A549 (cell line): ENCODE data around the gene NDUFAF3. TPM values are rescaled to one million over a fixed set of nuclear protein-coding genes. Genes with fewer than 3 reads are reported as not detected.

Experiments used
- ATAC-seq, 2 experiments: fragments of 200-7000 bp in 1 of 2; fragments of >200 bp in 1 of 2; cut with Nextera tagmentation in 1 of 2; cut with Tn5 transposase in 1 of 2; 3 replicates each; pipeline versions ENCODE4 v1.8.0 to v1.9.1; 2018 to 2020; ENCODE audit warnings: mild to moderate bottlenecking in 1 of 2, moderate library complexity in 1 of 2
- CTCF ChIA-PET: fragments of 300-600 bp; sonication (Branson Sonifier 250); formaldehyde crosslinking; extraction: SDS; loops from one replicate; lab custom pipeline; 2021; ENCODE audit warnings: antibody characterized with exemption, inconsistent platforms; lab: Yijun Ruan, JAX
- POLR2A ChIA-PET: fragments of 350-600 bp; formaldehyde crosslinking; extraction: SDS; loops from one replicate; lab custom pipeline; 2021; ENCODE audit warnings: antibody characterized with exemption, inconsistent platforms; lab: Yijun Ruan, JAX
- DNase-seq, 2 experiments: peaks; one replicate each; pipeline versions ENCODE4 v3.0.0 to v3.0.0-alpha.2; 2011 to 2016; ENCODE audit warnings: low read depth in 1 of 2, low spot score in 1 of 2
- FAIRE-seq: peaks from 2 replicates; lab custom pipeline; 2011; peaks lifted over from hg19 to GRCh38; lab: Jason Lieb, UNC
- H3K27ac ChIP-seq, 2 experiments: fragments of >200 bp; sonication (Bioruptor Twin); formaldehyde crosslinking; 3 replicates each; pipeline ENCODE4 v1.5.1; 2016 to 2017
- H3K4me1 ChIP-seq: fragments of >200 bp; sonication (Bioruptor Twin); formaldehyde crosslinking; 3 replicates; pipeline ENCODE4 v1.6.1; 2016
- H3K4me2 ChIP-seq: fragments of >200 bp; sonication (Bioruptor Twin); formaldehyde crosslinking; 3 replicates; pipeline ENCODE4 v1.6.1; 2016
- H3K4me3 ChIP-seq: fragments of >200 bp; sonication (Bioruptor Twin); formaldehyde crosslinking; 3 replicates; pipeline ENCODE4 v1.5.1; 2016
- H3K9me3 ChIP-seq: fragments of >200 bp; sonication (Bioruptor Twin); formaldehyde crosslinking; 3 replicates; pipeline ENCODE4 v1.6.1; 2016
- CBX2 ChIP-seq: fragments of 200-600 bp; sonication (generic); IDR thresholded peaks from 2 replicates; pipeline ENCODE4 v1.6.1; 2016; ENCODE audit warnings: low read depth, mild to moderate bottlenecking, borderline replicate concordance
- EHMT2 ChIP-seq: fragments of 200-600 bp; sonication (generic); IDR thresholded peaks from 2 replicates; pipeline ENCODE4 v1.6.1; 2016; ENCODE audit warnings: antibody characterized with exemption, low read depth, mild to moderate bottlenecking, moderate library complexity
- EP300 ChIP-seq, 2 experiments: fragments of >200 bp; sonication (Bioruptor Twin); formaldehyde crosslinking; IDR thresholded peaks; 2 replicates in 1 of 2; 3 replicates in 1 of 2; pipeline ENCODE4 v1.6.1; 2016 to 2017
- ESRRA ChIP-seq: fragments of 150-350 bp; IDR thresholded peaks from 2 replicates; pipeline ENCODE4 v1.6.1; 2014; ENCODE audit warnings: mild to moderate bottlenecking, low read length, borderline replicate concordance
- JUN ChIP-seq, 2 experiments: fragments of >200 bp; sonication (Bioruptor Twin); formaldehyde crosslinking; IDR thresholded peaks; 2 replicates in 1 of 2; 3 replicates in 1 of 2; pipeline ENCODE4 v1.6.1; 2016 to 2017
- KDM1A ChIP-seq: fragments of 200-600 bp; sonication (generic); IDR thresholded peaks from 2 replicates; pipeline ENCODE4 v1.6.1; 2016; ENCODE audit warnings: low read depth, mild to moderate bottlenecking
- KDM5A ChIP-seq: fragments of 200-600 bp; sonication (generic); IDR thresholded peaks from 2 replicates; pipeline ENCODE4 v1.6.1; 2016; ENCODE audit warnings: antibody characterized with exemption, mild to moderate bottlenecking
- MAX ChIP-seq: IDR thresholded peaks from 2 replicates; pipeline ENCODE4 v1.6.1; 2012
- MYC ChIP-seq: IDR thresholded peaks from 2 replicates; pipeline ENCODE4 v1.6.1; 2012; ENCODE audit warnings: mild to moderate bottlenecking, inconsistent platforms, low read length, improper control_type of control experiment, borderline replicate concordance
- PBX3 ChIP-seq: IDR thresholded peaks from 2 replicates; pipeline ENCODE4 v1.6.1; 2012
- PHF8 ChIP-seq: fragments of 200-600 bp; sonication (generic); IDR thresholded peaks from 2 replicates; pipeline ENCODE4 v1.6.1; 2016; ENCODE audit warnings: low read depth, mild to moderate bottlenecking, antibody characterized with exemption, moderate library complexity, borderline replicate concordance
- POLR2A ChIP-seq: IDR thresholded peaks from 2 replicates; pipeline ENCODE4 v1.6.1; 2012; ENCODE audit warnings: mild to moderate bottlenecking, low read length
- REST ChIP-seq: fragments of 200-600 bp; sonication (generic); IDR thresholded peaks from 2 replicates; pipeline ENCODE4 v1.6.1; 2016; ENCODE audit warnings: antibody characterized with exemption, mild to moderate bottlenecking, moderate library complexity
- SREBF2 ChIP-seq: fragments of 450-650 bp; IDR thresholded peaks from 2 replicates; pipeline ENCODE4 v1.6.1; 2014; ENCODE audit warnings: mild to moderate bottlenecking, moderate library complexity
- TFCP2L1 ChIP-seq: fragments of 250-450 bp; sonication (Bioruptor Pico); IDR thresholded peaks from 2 replicates; pipeline ENCODE4 v1.5.0; 2021; ENCODE audit warnings: mild to moderate bottlenecking
- TP53 ChIP-seq: fragments of 250-450 bp; sonication (Bioruptor Pico); IDR thresholded peaks from 2 replicates; pipeline ENCODE4 v1.5.0; 2021; ENCODE audit warnings: mild to moderate bottlenecking, moderate library complexity
- USF2 ChIP-seq: fragments of 450-650 bp; IDR thresholded peaks from 2 replicates; pipeline ENCODE4 v1.6.1; 2014; ENCODE audit warnings: antibody characterized with exemption
- ZC3H11A ChIP-seq: fragments of 450-650 bp; IDR thresholded peaks from 2 replicates; pipeline ENCODE4 v1.6.1; 2014; ENCODE audit warnings: antibody characterized with exemption, mild to moderate bottlenecking
- WGBS: methylation state at CpG from one replicate; pipeline ENCODE4 v1.1.6; 2017; ENCODE audit errors: missing lambda C conversion rate; 5-methylcytosine and 5-hydroxymethylcytosine counted together
- polyA plus RNA-seq, 4 experiments: library from polyadenylated mRNA; depleted of rRNA in 3 of 4; stranded (reverse); fragments of >200 nt; fragmentation: RNase III in 1 of 4; extraction: RNeasy Plus Mini Kit Qiagen cat#74134 plus additional on column Dnase treatment in 1 of 4; gene quantifications; 2 replicates in 3 of 4; 3 replicates in 1 of 4; pipeline ENCODE4 v1.2.3, GENCODE V29; 2011 to 2017

The NDUFAF3 gene
- polyA plus RNA-seq, 2 of the 4 experiments (the other 2 are of a cell fraction) = 44.3 to 71.4 TPM

GRCh38 chr3:49018707-49019006, 3.3 kb upstream of the NDUFAF3 start:
- POLR2A ChIA-PET = interaction anchor here (0.7 to 3.3 kb wide), 2 partner anchors 12 to 75 kb away, joined by 3 to 26 read pairs; partner anchors contain the start of genes QRICH1 and WDR6
- H3K4me2 ChIP-seq = peak overlapping the region; percentile 73
- H3K9me3 ChIP-seq = no peaks in the 10 kb centered on the region
- peak overlapping the region; percentile 83 to 93 for H3K27ac ChIP-seq
- CTCF ChIA-PET = interaction anchor here (8.1 to 30.1 kb wide), 2 partner anchors 11 to 27 kb away, joined by 65 to 385 read pairs; partner anchors contain the start of genes P4HTM and WDR6
- no peak for ATAC-seq
- TF ChIP-seq JUN (IDR thresholded peaks at IDR 0.05) (0 out of 5 replicates have a peak, but pooled peaks have one; percentile 17 to 49), KDM5A (no peak), PHF8 (peak; percentile 8)
- peaks cover 25% of the 10 kb centered on the region for H3K4me1 ChIP-seq
- H3K4me3 ChIP-seq = peak overlapping the region; percentile 84
- WGBS = 4% methylated on average over 9 of the region's 18 CpGs
- no peak for DNase-seq
- no peak for FAIRE-seq

- peak overlapping the region; percentile 73 for H3K4me2 ChIP-seq
- TF ChIP-seq MAX (peak; percentile 20; the same call in 1 of the 2 replicates), EHMT2 (no peak)
- TF ChIP-seq, all 56 proteins: peak for 1
- FAIRE-seq = no peak
- Histone ChIP-seq H3K27ac (peak overlapping the region; percentile 86 to 100), H3K4me3 (peak overlapping the region; percentile 76), H3K9me3 (no peaks in the 10 kb centered on the region), H3K4me1 (peaks cover 28% of the 10 kb centered on the region)
- ChIA-PET CTCF (interaction anchor here (0.8 to 30.1 kb wide), 6 partner anchors 8 to 29 kb away, joined by 3 to 385 read pairs (median 14); partner anchors contain the start of genes P4HTM and WDR6), POLR2A (interaction anchor here (0.6 to 4.6 kb wide), 7 partner anchors 8 to 319 kb away, joined by 3 to 57 read pairs (median 14); partner anchors contain the start of genes IMPDH2, P4HTM, QRICH1 and WDR6)
- WGBS = 27% methylated on average over 5 of the region's 12 CpGs
- no peak for ATAC-seq
- no peak for DNase-seq
Observed at GRCh38 chr3:49019941-49020329, 2.0 kb upstream of the NDUFAF3 start.

- H3K27ac ChIP-seq = peak overlapping the region; percentile 86 to 100
- peak; percentile 0 to 1; a peak in 2 of 6 replicates for ATAC-seq
- peaks cover 28% of the 10 kb centered on the region for H3K4me1 ChIP-seq
- TF ChIP-seq USF2 (no peak), ESRRA (no peak), MAX (no peak; the same call in 1 of the 2 replicates)
- DNase-seq = no peak
- H3K4me3 ChIP-seq = peak overlapping the region; percentile 76
- ChIA-PET CTCF (interaction anchor here (0.6 to 30.1 kb wide), 9 partner anchors 8 to 429 kb away, joined by 3 to 385 read pairs (median 6); partner anchors contain the start of genes P4HTM and WDR6), POLR2A (interaction anchor here (1.2 to 4.6 kb wide), 10 partner anchors 7 to 112 kb away, joined by 3 to 57 read pairs (median 8); partner anchors contain the start of genes IMPDH2, LAMB2, P4HTM and QRICH1)
- FAIRE-seq = no peak
- WGBS = 5% methylated on average over 18 of the region's 51 CpGs
- H3K9me3 ChIP-seq = no peaks in the 10 kb centered on the region
- H3K4me2 ChIP-seq = peak overlapping the region; percentile 73
Observed at GRCh38 chr3:49020330-49021212, 1.4 kb upstream of the NDUFAF3 start.

GRCh38 chr3:49021213-49021812, 608 bp upstream of the NDUFAF3 start:
- FAIRE-seq = no peak
- ChIA-PET POLR2A (interaction anchor here (0.8 to 4.6 kb wide), 14 partner anchors 8 to 428 kb away, joined by 3 to 57 read pairs (median 6); partner anchors contain the start of genes IMPDH2, LAMB2, NCKIPSD and P4HTM), CTCF (interaction anchor here (0.6 to 30.1 kb wide), 15 partner anchors 9 to 428 kb away, joined by 3 to 385 read pairs (median 5); partner anchors contain the start of genes P4HTM and WDR6)
- WGBS = no CpG with 5 or more reads among the region's 60 CpGs
- Histone ChIP-seq H3K4me3 (peak overlapping the region; percentile 76), H3K27ac (peak overlapping the region; percentile 98 to 100), H3K9me3 (no peaks in the 10 kb centered on the region), H3K4me1 (peaks cover 28% of the 10 kb centered on the region), H3K4me2 (peak overlapping the region; percentile 82)
- ATAC-seq = peak; percentile 57 to 68
- DNase-seq = peak; percentile 71 to 96
- TF ChIP-seq REST = peak; percentile 38; the same call in 1 of the 2 replicates
- TF ChIP-seq EHMT2 = no peak
- no peak for TF ChIP-seq KDM1A
- TF ChIP-seq TFCP2L1 (CRISPR knock-in tag) = peak; percentile 60; the same call in 1 of the 2 replicates
- TF ChIP-seq EP300 (IDR thresholded peaks at IDR 0.05) = no peak
- peak; percentile 53; the same call in 1 of the 2 replicates for TF ChIP-seq PBX3
- TF ChIP-seq ESRRA = no peak
- TF ChIP-seq ZC3H11A = no peak
- no peak for TF ChIP-seq SREBF2
- TF ChIP-seq CBX2 = no peak
- peak; percentile 48; the same call in 1 of the 2 replicates for TF ChIP-seq MYC
- peak; percentile 100 for TF ChIP-seq POLR2A
- 0 out of 2 replicates have a peak, but pooled peaks have one; percentile 15 for TF ChIP-seq TP53 (CRISPR knock-in tag)
